GM13977 (cell line): ENCODE measurements around the gene MAMDC2.

Source experiments
- DNase-seq: peaks from one replicate; pipeline ENCODE4 v3.0.0; 2012; ENCODE audit warnings: low spot score
- in situ Hi-C: fragments of 300-500 bp; cut with MboI; formaldehyde crosslinking; loops from one replicate; pipeline ENCODE4 v1.12.0; 2022; ENCODE audit warnings: low sequenced_read_pairs, low pct_unique_long_range_greater_than_20kb, mixed read lengths, inconsistent platforms; ENCODE audit not compliant: unreplicated experiment
- TF ChIP-seq, protein P1 (sequence below): IDR thresholded peaks from 2 replicates; pipeline ENCODE4 v1.5.1; 2012; ENCODE audit warnings: mild to moderate bottlenecking, control low read depth; ENCODE audit not compliant: insufficient read depth; ENCODE audit errors: extremely low read depth, missing control alignments

MAMDC2 gene

DNA sequence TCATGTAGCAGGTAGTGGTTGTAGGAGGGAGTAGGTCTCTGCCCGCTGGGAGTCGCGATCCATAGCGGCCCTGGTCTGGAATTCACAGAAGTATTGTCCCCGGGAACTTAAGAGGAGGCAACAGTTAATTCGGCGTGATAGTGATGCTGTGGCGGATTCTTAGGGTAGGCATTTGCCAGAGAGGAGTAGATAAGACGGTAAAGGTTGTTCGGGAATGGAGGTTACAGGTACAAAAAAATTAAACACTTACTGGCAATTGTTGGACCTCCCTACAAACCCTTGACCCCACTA is 215.8 kb downstream of the MAMDC2 start:
- TF ChIP-seq, protein P1, sequence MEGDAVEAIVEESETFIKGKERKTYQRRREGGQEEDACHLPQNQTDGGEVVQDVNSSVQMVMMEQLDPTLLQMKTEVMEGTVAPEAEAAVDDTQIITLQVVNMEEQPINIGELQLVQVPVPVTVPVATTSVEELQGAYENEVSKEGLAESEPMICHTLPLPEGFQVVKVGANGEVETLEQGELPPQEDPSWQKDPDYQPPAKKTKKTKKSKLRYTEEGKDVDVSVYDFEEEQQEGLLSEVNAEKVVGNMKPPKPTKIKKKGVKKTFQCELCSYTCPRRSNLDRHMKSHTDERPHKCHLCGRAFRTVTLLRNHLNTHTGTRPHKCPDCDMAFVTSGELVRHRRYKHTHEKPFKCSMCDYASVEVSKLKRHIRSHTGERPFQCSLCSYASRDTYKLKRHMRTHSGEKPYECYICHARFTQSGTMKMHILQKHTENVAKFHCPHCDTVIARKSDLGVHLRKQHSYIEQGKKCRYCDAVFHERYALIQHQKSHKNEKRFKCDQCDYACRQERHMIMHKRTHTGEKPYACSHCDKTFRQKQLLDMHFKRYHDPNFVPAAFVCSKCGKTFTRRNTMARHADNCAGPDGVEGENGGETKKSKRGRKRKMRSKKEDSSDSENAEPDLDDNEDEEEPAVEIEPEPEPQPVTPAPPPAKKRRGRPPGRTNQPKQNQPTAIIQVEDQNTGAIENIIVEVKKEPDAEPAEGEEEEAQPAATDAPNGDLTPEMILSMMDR: no peak
- in situ Hi-C loops: no loop called here
- no peak for DNase-seq

GRCh38 chr9:70260007-70260443 is 216.4 kb downstream of the MAMDC2 start:
- DNase-seq: no peak
- in situ Hi-C loops: no loop called here
- TF ChIP-seq, protein P1: no peak

DNA sequence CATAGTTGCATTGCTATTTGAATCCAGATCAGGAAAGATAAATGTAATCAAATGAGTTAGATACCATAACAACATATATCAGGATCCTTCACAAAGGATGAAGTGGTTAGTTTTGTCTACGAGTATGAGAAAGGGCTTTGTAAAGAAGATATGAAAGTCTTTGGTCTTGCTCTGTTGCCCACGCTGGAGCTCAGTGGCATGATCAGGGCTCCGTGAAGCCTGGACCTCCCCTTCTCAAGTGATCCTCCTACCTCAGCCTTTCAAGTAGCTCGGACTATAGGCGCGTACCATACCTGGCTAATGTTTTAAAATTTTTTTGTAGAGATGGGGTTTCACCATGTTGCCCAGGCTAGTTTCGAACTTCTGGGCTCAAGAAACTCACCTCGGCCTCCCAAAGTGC is 217.0 kb downstream of the MAMDC2 start:
- DNase-seq: peak; percentile 21
- in situ Hi-C loops: no loop called here
- TF ChIP-seq, protein P1: no peak

- TF ChIP-seq, protein P1: no peak
- DNase-seq: no peak
- in situ Hi-C loops: no loop called here
Measured at GRCh38 chr9:70261131-70261870, 217.7 kb downstream of the MAMDC2 start.

GRCh38 chr9:70262366-70262765 is 218.7 kb downstream of the MAMDC2 start:
- no peak for DNase-seq
- TF ChIP-seq, protein P1: no peak
- in situ Hi-C loops: no loop called here

DNA sequence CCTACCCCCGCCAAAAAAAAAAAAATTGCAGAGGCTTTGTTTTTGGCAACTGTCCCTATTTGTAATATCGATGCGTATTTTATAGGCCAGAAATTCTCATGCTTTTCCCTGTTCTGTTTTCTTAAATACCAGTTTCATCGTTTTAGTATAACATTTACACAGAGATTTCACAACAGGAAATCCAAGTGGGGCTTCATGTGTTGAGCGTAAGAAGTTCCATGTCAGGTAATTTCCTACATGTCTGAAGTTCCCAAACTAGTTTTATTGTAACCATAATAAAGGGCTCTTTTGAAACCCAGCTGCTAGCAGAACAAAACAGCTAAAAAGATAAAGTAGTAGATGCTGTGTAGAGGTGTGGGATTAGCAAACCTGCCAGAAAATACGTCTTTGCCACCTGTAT is 219.3 kb downstream of the MAMDC2 start:
- TF ChIP-seq, protein P1: no peak
- no peak for DNase-seq
- in situ Hi-C loops: no loop called here

- in situ Hi-C loops: no loop called here
- TF ChIP-seq, protein P1: no peak
- no peak for DNase-seq
Measured at GRCh38 chr9:70263421-70263820, 219.8 kb downstream of the MAMDC2 start.
